Neutrophil (primary cell): Measurements from ENCODE around the gene MAEA.

Source experiments
- H3K27ac ChIP-seq: fragments of 200-600 bp; sonication (generic); 2 replicates; pipeline ENCODE4 v1.5.1; 2016; ENCODE audit warnings: mild to moderate bottlenecking, moderate library complexity
- H3K27me3 ChIP-seq: fragments of 200-600 bp; sonication (generic); 2 replicates; pipeline ENCODE4 v1.6.0; 2016; ENCODE audit warnings: mild to moderate bottlenecking
- H3K36me3 ChIP-seq: fragments of 200-600 bp; sonication (generic); 2 replicates; pipeline ENCODE4 v1.5.1; 2017
- H3K4me1 ChIP-seq, 2 experiments: fragments of 200-600 bp in 1 of 2; sonication (generic) in 1 of 2; 1 replicate in 1 of 2; 2 replicates in 1 of 2; pipeline versions ENCODE4 v1.5.1 to v1.6.1; 2013 to 2016; ENCODE audit warnings: low read depth in 1 of 2, low read length in 1 of 2, mild to moderate bottlenecking in 1 of 2, moderate library complexity in 1 of 2; ENCODE audit not compliant: control insufficient read depth in 1 of 2, insufficient read depth in 1 of 2
- H3K4me3 ChIP-seq, 2 experiments: fragments of 200-600 bp in 1 of 2; sonication (generic) in 1 of 2; 1 replicate in 1 of 2; 2 replicates in 1 of 2; pipeline ENCODE4 v1.5.1; 2013 to 2016; ENCODE audit warnings: low read depth in 1 of 2, low read length in 1 of 2, mild to moderate bottlenecking in 1 of 2, moderate library complexity in 1 of 2
- H3K9me3 ChIP-seq: fragments of 200-600 bp; sonication (generic); 2 replicates; pipeline ENCODE4 v1.5.1; 2016
- TF ChIP-seq, protein P1 (sequence below): fragments of 200-600 bp; sonication (generic); IDR thresholded peaks from 2 replicates; pipeline ENCODE4 v1.5.1; 2016; ENCODE audit warnings: antibody characterized with exemption

MAEA gene

DNA sequence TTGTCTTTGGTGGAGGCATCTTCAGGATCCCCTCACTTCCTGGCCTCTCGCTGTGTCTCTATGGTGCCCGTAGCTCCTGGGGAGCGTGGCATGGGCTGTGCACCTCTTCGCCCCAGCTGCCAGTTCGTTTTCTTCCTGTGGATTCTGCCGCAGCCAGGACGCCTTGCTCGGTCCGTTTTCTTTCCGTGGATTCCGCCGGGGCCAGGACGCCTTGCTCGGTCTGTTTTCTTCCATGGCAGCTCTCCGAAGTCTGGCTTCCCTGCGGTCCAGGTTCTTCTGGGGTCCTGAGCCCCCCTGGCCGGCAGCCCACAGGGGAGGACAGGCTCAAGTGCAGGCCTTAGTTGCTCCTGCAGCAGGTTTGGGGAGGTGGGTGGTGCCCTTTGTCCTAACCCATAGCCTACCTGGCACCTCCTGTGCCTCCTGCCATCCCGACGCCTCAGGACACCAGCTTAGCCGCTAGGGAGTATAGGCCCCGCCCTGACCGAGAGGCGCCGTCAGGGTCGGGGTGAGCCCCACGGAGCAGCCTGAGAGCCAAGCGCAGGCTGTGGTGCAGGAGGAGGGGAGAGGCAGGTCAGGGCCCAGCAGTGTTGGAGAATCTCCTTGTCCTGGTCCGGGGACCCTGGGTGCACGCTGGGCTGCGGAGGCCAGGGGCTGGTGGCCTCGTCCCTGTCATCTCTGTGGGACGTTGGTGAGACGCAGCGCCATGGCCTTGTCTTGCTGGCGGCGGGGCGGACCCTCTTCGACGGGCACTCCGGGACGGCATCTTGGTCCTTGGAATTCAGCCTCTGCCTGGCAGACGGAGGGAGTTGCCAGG is 84.4 kb downstream of the MAEA start:
- H3K36me3 ChIP-seq: peaks cover 85% of the 10 kb centered on the region
- no peaks in the 10 kb centered on the region for H3K4me1 ChIP-seq
- TF ChIP-seq, protein P1, sequence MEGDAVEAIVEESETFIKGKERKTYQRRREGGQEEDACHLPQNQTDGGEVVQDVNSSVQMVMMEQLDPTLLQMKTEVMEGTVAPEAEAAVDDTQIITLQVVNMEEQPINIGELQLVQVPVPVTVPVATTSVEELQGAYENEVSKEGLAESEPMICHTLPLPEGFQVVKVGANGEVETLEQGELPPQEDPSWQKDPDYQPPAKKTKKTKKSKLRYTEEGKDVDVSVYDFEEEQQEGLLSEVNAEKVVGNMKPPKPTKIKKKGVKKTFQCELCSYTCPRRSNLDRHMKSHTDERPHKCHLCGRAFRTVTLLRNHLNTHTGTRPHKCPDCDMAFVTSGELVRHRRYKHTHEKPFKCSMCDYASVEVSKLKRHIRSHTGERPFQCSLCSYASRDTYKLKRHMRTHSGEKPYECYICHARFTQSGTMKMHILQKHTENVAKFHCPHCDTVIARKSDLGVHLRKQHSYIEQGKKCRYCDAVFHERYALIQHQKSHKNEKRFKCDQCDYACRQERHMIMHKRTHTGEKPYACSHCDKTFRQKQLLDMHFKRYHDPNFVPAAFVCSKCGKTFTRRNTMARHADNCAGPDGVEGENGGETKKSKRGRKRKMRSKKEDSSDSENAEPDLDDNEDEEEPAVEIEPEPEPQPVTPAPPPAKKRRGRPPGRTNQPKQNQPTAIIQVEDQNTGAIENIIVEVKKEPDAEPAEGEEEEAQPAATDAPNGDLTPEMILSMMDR: no peak

DNA sequence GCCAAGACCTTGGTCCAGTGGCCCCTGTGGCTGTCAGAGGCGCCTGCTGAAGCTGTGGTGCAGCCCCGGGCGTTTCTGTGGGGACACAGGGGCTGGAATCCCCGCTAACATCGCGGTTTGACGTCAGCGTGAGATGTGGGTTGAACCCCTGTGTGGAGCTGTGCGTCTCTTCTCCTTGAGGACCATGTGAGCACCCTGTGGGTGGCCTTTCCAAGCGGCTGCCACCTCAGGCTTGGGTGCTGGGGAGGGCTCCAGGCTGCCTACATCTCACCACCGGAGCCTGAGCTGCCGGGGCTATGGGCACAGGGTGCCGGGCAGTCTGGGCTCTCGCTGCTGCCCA is 85.0 kb downstream of the MAEA start:
- no peak overlapping the region for H3K4me3 ChIP-seq
- peaks cover 86% of the 10 kb centered on the region for H3K36me3 ChIP-seq
- H3K4me1 ChIP-seq: no peaks in the 10 kb centered on the region
- H3K27me3 ChIP-seq: no peaks in the 10 kb centered on the region
- TF ChIP-seq, protein P1: no peak
- H3K9me3 ChIP-seq: no peaks in the 10 kb centered on the region
- H3K27ac ChIP-seq: no peak overlapping the region

More for the DNA sequence above, 84.4 kb downstream of the MAEA start:
- H3K9me3 ChIP-seq: no peaks in the 10 kb centered on the region
- H3K4me3 ChIP-seq: no peak overlapping the region
- H3K27me3 ChIP-seq: no peaks in the 10 kb centered on the region
- no peak overlapping the region for H3K27ac ChIP-seq

DNA sequence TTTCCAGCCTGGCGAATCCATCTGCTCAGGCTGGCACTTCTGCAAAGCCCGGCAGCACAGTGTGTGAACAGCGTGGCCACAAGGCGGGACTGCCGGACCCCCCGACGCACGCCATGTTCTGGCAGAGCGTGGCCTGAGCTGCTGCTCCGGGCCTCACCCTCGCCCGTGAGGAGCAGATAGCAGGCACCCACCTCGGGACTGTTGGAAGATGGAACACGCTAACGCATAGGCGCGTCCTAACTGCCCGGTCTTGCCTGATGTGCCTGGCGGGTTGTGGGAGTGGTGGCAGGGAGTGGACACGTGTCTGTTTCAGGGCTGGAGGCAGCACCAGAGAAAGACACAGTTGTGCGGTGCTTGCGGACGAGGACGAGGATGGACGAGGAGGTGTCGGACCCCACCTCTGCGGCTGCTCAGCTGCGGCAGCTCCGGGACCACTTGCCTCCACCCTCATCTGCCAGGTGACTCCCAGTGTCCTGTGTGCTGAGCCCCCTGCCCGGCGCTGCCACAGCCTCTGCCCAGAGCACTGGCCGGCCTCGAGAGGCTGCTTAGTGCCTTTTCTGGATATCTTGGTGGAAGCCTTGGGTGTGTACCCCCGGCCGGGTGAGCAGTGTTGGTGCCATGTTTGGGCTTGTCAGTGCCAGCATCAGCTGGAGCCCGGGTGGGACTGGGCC is 85.5 kb downstream of the MAEA start:
- Histone ChIP-seq H3K36me3 (peaks cover 87% of the 10 kb centered on the region), H3K27me3 (no peaks in the 10 kb centered on the region), H3K4me1 (no peaks in the 10 kb centered on the region), H3K27ac (no peak overlapping the region), H3K4me3 (no peak overlapping the region), H3K9me3 (no peaks in the 10 kb centered on the region)
- TF ChIP-seq, protein P1: no peak

DNA sequence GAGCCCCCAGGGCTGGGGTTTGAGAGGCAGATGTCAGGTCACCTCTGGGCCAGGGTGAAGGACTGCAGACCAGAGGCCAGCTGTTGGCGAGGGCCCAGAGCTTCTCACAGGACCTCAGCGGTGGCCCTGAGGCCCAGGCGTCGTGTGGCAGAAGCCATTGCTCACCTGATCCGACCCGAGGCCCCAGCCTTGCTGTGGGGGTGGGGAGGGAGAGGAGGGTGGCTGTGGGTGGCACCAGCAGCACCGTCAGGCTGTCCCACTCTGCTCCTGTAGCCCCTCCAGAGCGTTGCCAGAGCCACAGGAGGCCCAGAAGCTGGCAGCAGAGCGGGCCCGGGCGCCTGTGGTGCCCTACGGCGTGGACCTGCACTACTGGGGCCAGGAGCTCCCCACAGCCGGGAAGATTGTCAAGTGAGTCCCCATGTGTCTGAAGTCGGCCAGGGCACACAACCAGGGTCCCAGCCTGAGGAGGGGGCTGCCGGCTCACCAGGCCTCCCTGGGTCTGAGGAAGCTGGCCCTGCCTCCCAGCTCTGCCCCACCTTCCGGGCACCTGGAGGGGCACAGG is 86.2 kb downstream of the MAEA start:
- Histone ChIP-seq H3K4me3 (no peak overlapping the region), H3K27ac (no peak overlapping the region)

DNA sequence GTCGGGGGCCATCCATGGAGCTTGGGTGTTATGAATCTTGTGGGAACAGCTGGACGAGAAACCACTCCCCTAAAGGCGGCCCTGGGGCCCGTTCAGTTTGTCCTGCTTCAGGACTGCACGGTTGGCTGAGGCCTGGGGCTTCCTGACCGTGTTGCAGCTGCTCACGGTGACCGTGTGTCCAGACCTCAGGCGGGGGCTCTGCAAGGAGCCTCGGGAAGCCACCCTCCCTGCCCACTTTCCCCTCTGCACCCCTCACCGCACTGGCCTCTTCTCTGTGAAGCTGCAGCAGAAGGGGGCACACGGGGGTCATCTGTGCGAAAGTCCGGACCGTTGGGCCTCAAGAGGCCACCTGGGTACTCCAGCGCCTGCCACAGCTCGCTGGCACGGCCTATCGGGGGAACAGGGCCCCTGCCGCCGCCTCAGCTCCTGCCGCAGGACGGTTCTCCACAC is 86.7 kb downstream of the MAEA start:
- Histone ChIP-seq H3K27ac (no peak overlapping the region), H3K36me3 (peaks cover 88% of the 10 kb centered on the region)
- TF ChIP-seq, protein P1: no peak

More for the DNA sequence above, 86.2 kb downstream of the MAEA start:
- peaks cover 88% of the 10 kb centered on the region for H3K36me3 ChIP-seq
- no peaks in the 10 kb centered on the region for H3K9me3 ChIP-seq
- H3K4me1 ChIP-seq: no peaks in the 10 kb centered on the region
- no peaks in the 10 kb centered on the region for H3K27me3 ChIP-seq
- TF ChIP-seq, protein P1: no peak

More for the DNA sequence above, 86.7 kb downstream of the MAEA start:
- Histone ChIP-seq H3K4me1 (no peaks in the 10 kb centered on the region), H3K4me3 (no peak overlapping the region), H3K27me3 (no peaks in the 10 kb centered on the region), H3K9me3 (no peaks in the 10 kb centered on the region)
